Activated B cell treated with CpG ODN at 0.5 μM for 24 hours (primary cell): ENCODE data around the gene ARHGEF12. TPM values are rescaled to one million over a fixed set of nuclear protein-coding genes. Genes with fewer than 3 reads are reported as not detected.

Experiments
- ATAC-seq: fragments of 200-7000 bp; cut with Tn5 transposase; one replicate; pipeline ENCODE4 v1.10.0; 2021; ENCODE audit warnings: low read depth, mild to moderate bottlenecking, moderate library complexity
- CTCF ChIA-PET: fragments of 350-600 bp; sonication (Branson Sonifier 250); formaldehyde crosslinking; loops from one replicate; lab custom pipeline; 2021; ENCODE audit warnings: antibody characterized with exemption; lab: Charles Lee
- POLR2A ChIA-PET: fragments of 350-600 bp; sonication (Branson Sonifier 250); formaldehyde crosslinking; loops from one replicate; lab custom pipeline; 2021; ENCODE audit warnings: antibody characterized with exemption; lab: Charles Lee
- DNase-seq: peaks from one replicate; pipeline ENCODE4 v3.0.0; 2022
- H3K27ac Mint-ChIP-seq: one replicate; pipeline ENCODE4 v1.8.0; 2020; ENCODE audit warnings: mixed read lengths
- H3K27me3 Mint-ChIP-seq: one replicate; pipeline ENCODE4 v1.8.0; 2021; ENCODE audit warnings: mixed read lengths
- H3K36me3 Mint-ChIP-seq: one replicate; pipeline ENCODE4 v1.8.0; 2021; ENCODE audit warnings: low read depth, mixed read lengths
- H3K4me1 Mint-ChIP-seq: one replicate; pipeline ENCODE4 v1.8.0; 2021; ENCODE audit warnings: mixed read lengths
- H3K4me3 Mint-ChIP-seq: one replicate; pipeline ENCODE4 v1.8.0; 2020; ENCODE audit warnings: mild to moderate bottlenecking, mixed read lengths
- H3K9me3 Mint-ChIP-seq: one replicate; pipeline ENCODE4 v1.8.0; 2020; ENCODE audit warnings: mixed read lengths
- CTCF ChIP-seq: fragments of 200-600 bp; IDR thresholded peaks from one replicate; pipeline ENCODE4 v1.8.0; 2022; ENCODE audit warnings: antibody characterized with exemption, mild to moderate bottlenecking
- intact Hi-C: fragments of 100-400 bp; cut with micrococcal nuclease; formaldehyde crosslinking; loops from one replicate; pipeline ENCODE4 v1.15.1; 2024
- total RNA-seq: library from RNA; stranded (reverse); gene quantifications from 2 replicates; pipeline ENCODE4 v1.2.3, GENCODE V29; 2022

Gene ARHGEF12
- total RNA-seq, 1 donor from 2014 or later = 25.8 TPM

DNA sequence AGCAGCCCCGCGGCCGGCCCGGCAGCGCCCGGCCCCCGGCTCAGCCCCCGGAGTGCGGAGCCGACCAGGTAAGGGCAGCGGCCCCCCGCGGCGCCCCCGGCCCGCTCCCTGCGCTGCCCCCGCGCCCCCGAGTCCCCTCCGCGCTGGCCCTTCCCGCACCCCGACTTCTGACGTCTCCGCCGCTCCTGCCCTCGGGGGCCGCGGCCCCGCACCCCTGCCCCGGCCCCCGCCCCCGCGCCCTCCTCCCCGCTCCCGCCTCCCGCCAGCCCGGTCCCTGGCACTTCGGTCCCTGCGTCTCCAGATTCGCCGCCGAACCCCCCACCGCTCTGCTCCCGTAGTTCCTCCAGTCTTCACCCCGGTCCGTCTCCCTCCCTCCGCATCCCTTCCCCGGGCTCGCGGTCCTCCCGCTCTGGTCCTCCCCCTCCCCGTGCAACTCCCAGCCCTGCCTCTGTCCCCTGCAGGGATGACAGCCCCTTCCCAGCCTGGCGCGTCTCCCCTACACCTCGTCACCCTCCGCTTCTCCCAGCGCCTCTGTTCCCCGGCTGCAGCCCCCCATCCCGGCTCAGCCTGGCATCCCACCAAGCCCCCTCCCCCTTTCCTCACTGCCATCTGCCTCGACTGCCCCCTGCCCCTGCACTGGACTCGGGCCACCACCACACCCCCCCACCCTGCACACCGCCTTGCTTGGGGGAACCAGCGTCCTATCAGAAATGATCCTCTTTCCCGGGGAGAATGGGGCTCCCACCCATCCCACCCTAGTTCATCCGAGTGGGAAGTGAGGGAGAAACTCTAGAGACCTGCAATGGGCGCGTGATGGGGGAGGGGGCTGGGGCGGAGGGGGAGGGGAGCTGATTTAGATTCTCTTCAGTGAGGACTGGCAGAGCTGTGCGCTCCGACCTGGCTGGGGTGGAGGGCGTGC is 175.9 kb downstream of the ARHGEF12 start:
- CTCF ChIA-PET = interaction anchor here (1.1 to 2.1 kb wide), 5 partner anchors 153 to 1079 kb away, joined by 3 to 32 read pairs (median 5); no protein-coding TSS in a partner anchor
- no peak for TF ChIP-seq CTCF
- H3K27ac Mint-ChIP-seq = no peak overlapping the region
- peaks cover 50% of the 10 kb centered on the region for H3K27me3 Mint-ChIP-seq
- POLR2A ChIA-PET = no interaction called here
- H3K4me1 Mint-ChIP-seq = peaks cover 3% of the 10 kb centered on the region
- no peaks in the 10 kb centered on the region for H3K9me3 Mint-ChIP-seq
- intact Hi-C loops = loop anchor here (1.0 kb wide), 6 partner anchors 173 to 1079 kb away; no protein-coding TSS in a partner anchor
- DNase-seq = no peak
- ATAC-seq = no peak
- H3K4me3 Mint-ChIP-seq = peak overlapping the region; percentile 58
- no peaks in the 10 kb centered on the region for H3K36me3 Mint-ChIP-seq

DNA sequence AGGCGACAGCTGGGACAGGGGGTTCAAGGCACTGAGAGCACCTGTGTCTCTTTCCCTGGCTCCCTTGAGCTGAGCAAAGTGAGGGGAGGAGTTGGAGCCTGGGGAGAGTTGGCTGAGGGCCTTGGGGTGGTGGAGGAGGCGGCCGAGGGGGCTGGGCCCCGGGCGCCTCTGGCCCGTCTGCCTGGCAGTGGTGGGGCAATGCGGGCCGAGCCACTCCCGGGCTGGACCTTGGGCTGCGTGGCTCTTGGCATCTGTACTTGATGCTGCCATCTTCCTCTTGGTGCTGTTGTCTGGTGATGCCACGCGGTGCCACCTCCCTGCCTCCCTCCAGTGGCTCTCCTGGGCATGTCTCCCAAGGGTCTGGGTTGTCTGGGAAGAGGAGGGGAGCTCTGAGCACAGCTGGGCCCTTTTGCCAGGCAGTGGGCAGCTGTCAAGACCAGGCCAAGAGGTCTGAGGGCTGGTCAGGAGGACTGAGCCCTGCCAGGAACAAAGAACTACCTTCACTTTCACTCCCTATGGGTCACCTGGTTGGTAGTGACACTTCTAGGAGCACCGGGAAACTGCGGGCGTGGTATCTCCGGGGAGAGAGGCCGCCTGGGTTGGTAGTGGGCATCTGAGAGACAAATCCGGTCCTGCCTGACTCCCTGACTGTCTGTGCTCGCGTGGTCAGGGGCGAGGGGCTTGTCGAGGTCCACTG is 176.7 kb downstream of the ARHGEF12 start:
- DNase-seq (no peak), ATAC-seq (no peak)
- POLR2A ChIA-PET = no interaction called here
- no peaks in the 10 kb centered on the region for H3K36me3 Mint-ChIP-seq
- intact Hi-C loops = no loop called here
- peaks cover 55% of the 10 kb centered on the region for H3K27me3 Mint-ChIP-seq
- no peaks in the 10 kb centered on the region for H3K9me3 Mint-ChIP-seq
- H3K4me1 Mint-ChIP-seq = peaks cover 3% of the 10 kb centered on the region
- H3K27ac Mint-ChIP-seq = no peak overlapping the region
- no peak for TF ChIP-seq CTCF
- CTCF ChIA-PET = interaction anchor here (1.2 to 2.0 kb wide), 3 partner anchors 166 to 1078 kb away, joined by 3 to 5 read pairs (median 3); no protein-coding TSS in a partner anchor
- peak overlapping the region; percentile 58 for H3K4me3 Mint-ChIP-seq

DNA sequence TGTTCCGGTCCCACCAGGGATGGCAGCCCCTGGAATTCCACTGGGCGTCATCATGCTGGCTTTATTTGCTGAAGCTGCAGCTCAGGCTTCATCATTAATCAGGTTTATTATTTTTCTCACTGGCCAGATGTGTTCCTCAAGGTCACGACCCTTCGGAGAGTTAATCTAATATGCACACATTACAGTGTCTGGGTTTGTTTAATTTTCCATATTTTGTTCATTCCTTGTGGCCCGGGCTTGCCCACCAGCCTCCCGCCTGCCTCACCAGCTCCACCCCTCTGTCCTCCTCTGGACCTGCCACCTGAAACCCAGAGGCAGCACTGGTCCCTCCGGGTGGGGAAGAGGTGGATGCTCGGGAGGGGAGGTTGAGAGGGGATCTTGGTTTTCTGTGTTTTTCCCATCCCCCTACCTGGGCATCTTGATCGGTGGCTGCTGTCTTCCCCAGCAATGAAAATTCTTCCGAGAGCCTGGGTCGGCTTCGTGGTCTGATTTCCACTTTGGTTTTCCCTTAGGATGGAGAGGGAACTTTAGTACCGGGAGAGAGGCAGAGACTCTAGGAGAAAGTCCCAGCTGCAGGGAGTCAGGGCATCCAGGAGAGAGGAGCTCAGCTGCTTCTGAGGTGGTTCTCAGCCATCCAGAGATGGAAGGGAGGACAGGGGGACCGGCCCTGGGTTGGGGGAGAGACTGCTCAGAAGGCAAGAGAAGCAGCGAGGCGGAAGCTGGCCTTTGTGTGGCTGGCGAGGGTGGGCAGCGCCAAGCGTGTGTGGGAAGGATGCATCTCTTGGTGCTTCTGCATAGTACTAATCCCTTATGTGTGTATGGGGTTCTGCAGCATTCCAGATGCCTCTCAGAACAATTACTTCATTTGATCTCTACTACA is 177.5 kb downstream of the ARHGEF12 start:
- Mint-ChIP-seq H3K9me3 (no peaks in the 10 kb centered on the region), H3K4me1 (peaks cover 3% of the 10 kb centered on the region), H3K4me3 (no peak overlapping the region), H3K27ac (no peak overlapping the region), H3K27me3 (peaks cover 51% of the 10 kb centered on the region), H3K36me3 (no peaks in the 10 kb centered on the region)
- ChIA-PET CTCF (interaction anchor here (1.2 to 1.3 kb wide), 2 partner anchors 165 to 681 kb away, joined by 3 read pairs; no protein-coding TSS in a partner anchor), POLR2A (no interaction called here)
- no peak for DNase-seq
- ATAC-seq = no peak
- TF ChIP-seq CTCF = no peak
- intact Hi-C loops = no loop called here

- no peak overlapping the region for H3K4me3 Mint-ChIP-seq
- intact Hi-C loops = no loop called here
- ChIA-PET CTCF (no interaction called here), POLR2A (no interaction called here)
- DNase-seq = no peak
- TF ChIP-seq CTCF = no peak
- H3K36me3 Mint-ChIP-seq = no peaks in the 10 kb centered on the region
- ATAC-seq = no peak
- H3K27me3 Mint-ChIP-seq = peaks cover 47% of the 10 kb centered on the region
- no peaks in the 10 kb centered on the region for H3K9me3 Mint-ChIP-seq
- peaks cover 3% of the 10 kb centered on the region for H3K4me1 Mint-ChIP-seq
- H3K27ac Mint-ChIP-seq = no peak overlapping the region
Measured at GRCh38 chr11:120514541-120515121, 178.4 kb downstream of the ARHGEF12 start.
